HEK293 (cell line): ENCODE data around the gene CKS1B.

Experiments used
- CTCF ChIA-PET: fragments of 350-600 bp; formaldehyde crosslinking; extraction: SDS; loops from one replicate; lab custom pipeline; 2021; ENCODE audit warnings: antibody characterized with exemption; lab: Yijun Ruan, JAX
- POLR2A ChIA-PET: fragments of 300-600 bp; formaldehyde crosslinking; extraction: SDS; loops from one replicate; lab custom pipeline; 2020; ENCODE audit warnings: antibody characterized with exemption, inconsistent platforms; lab: Yijun Ruan, JAX
- H3K27ac ChIP-seq: fragments of 200-500 bp; sonication (Bioruptor generic); 2 replicates; pipeline ENCODE4 v1.5.1; 2014; ENCODE audit warnings: low read depth, low read length, control low read depth, inconsistent platforms; ENCODE audit errors: extremely low read depth
- H3K36me3 ChIP-seq, 2 experiments: fragments of 200-500 bp in 1 of 2; sonication (Bioruptor generic) in 1 of 2; 1 replicate in 1 of 2; 2 replicates in 1 of 2; pipeline ENCODE4 v1.5.1; 2014 to 2017; ENCODE audit warnings: inconsistent platforms in 2 of 2, low read length in 2 of 2; ENCODE audit not compliant: control insufficient read depth in 2 of 2, insufficient read depth in 1 of 2
- H3K4me1 ChIP-seq: fragments of 200-500 bp; sonication (Bioruptor generic); 2 replicates; pipeline ENCODE4 v1.5.1; 2014; ENCODE audit warnings: mild to moderate bottlenecking, low read length, inconsistent platforms; ENCODE audit not compliant: control insufficient read depth, insufficient read depth
- H3K4me3 ChIP-seq: 2 replicates; pipeline ENCODE4 v1.5.1; 2011; ENCODE audit warnings: low read depth, mild to moderate bottlenecking, control low read depth, low read length, moderate library complexity
- H3K9me3 ChIP-seq: fragments of 200-500 bp; sonication (Bioruptor generic); 2 replicates; pipeline ENCODE4 v1.5.1; 2014; ENCODE audit warnings: low read depth, low read length, inconsistent platforms; ENCODE audit not compliant: control insufficient read depth, insufficient read depth
- BCL6B ChIP-seq: fragments of 450-650 bp; formaldehyde crosslinking; IDR thresholded peaks from 2 replicates; pipeline ENCODE4 v1.5.1; 2017; ENCODE audit warnings: missing biosample characterization, missing genetic modification characterization
- GFI1B ChIP-seq: fragments of 450-650 bp; formaldehyde crosslinking; IDR thresholded peaks from 2 replicates; pipeline ENCODE4 v1.5.1; 2016; ENCODE audit warnings: missing biosample characterization, missing genetic modification characterization
- GLIS2 ChIP-seq: fragments of 450-650 bp; formaldehyde crosslinking; IDR thresholded peaks from 2 replicates; pipeline ENCODE4 v1.5.1; 2016; ENCODE audit warnings: missing biosample characterization, missing genetic modification characterization
- HIC1 ChIP-seq: fragments of 450-650 bp; formaldehyde crosslinking; IDR thresholded peaks from 2 replicates; pipeline ENCODE4 v1.5.1; 2016; ENCODE audit warnings: missing biosample characterization, missing genetic modification characterization
- REPIN1 ChIP-seq: fragments of 450-650 bp; formaldehyde crosslinking; IDR thresholded peaks from 2 replicates; pipeline ENCODE4 v1.5.1; 2017; ENCODE audit warnings: missing biosample characterization, missing genetic modification characterization, low read depth
- TCF7L2 ChIP-seq: IDR thresholded peaks from 2 replicates; pipeline ENCODE4 v1.6.1; 2011; ENCODE audit warnings: low read depth, mild to moderate bottlenecking, inconsistent platforms, low read length, moderate library complexity, borderline replicate concordance
- ZNF132 ChIP-seq: fragments of 450-650 bp; formaldehyde crosslinking; IDR thresholded peaks from 2 replicates; pipeline ENCODE4 v1.5.1; 2017; ENCODE audit warnings: missing biosample characterization, missing genetic modification characterization, borderline replicate concordance
- ZNF221 ChIP-seq: fragments of 450-650 bp; formaldehyde crosslinking; IDR thresholded peaks from 2 replicates; pipeline ENCODE4 v1.5.1; 2017; ENCODE audit warnings: missing biosample characterization, missing genetic modification characterization, borderline replicate concordance
- ZNF23 ChIP-seq: fragments of 450-650 bp; formaldehyde crosslinking; IDR thresholded peaks from 2 replicates; pipeline ENCODE4 v1.5.1; 2016; ENCODE audit warnings: missing biosample characterization, missing genetic modification characterization, borderline replicate concordance
- ZNF266 ChIP-seq: fragments of 450-650 bp; formaldehyde crosslinking; IDR thresholded peaks from 2 replicates; pipeline ENCODE4 v1.5.1; 2016; ENCODE audit warnings: missing biosample characterization, missing genetic modification characterization, low read depth
- ZNF292 ChIP-seq: fragments of 450-650 bp; formaldehyde crosslinking; IDR thresholded peaks from 2 replicates; pipeline ENCODE4 v1.5.1; 2016; ENCODE audit warnings: low read depth, missing biosample characterization, missing genetic modification characterization, borderline replicate concordance
- ZNF324 ChIP-seq: fragments of 450-650 bp; formaldehyde crosslinking; IDR thresholded peaks from 2 replicates; pipeline ENCODE4 v1.5.1; 2016; ENCODE audit warnings: missing biosample characterization, missing genetic modification characterization
- ZNF366 ChIP-seq: fragments of 450-650 bp; formaldehyde crosslinking; conservative IDR thresholded peaks from 2 replicates; pipeline ENCODE4 v1.5.1; 2016; ENCODE audit warnings: missing biosample characterization, missing genetic modification characterization
- ZNF394 ChIP-seq: fragments of 450-650 bp; formaldehyde crosslinking; IDR thresholded peaks from 2 replicates; pipeline ENCODE4 v1.5.1; 2016; ENCODE audit warnings: missing biosample characterization, missing genetic modification characterization, mild to moderate bottlenecking, moderate library complexity, borderline replicate concordance
- ZNF473 ChIP-seq: fragments of 450-650 bp; formaldehyde crosslinking; IDR thresholded peaks from 2 replicates; pipeline ENCODE4 v1.5.1; 2017; ENCODE audit warnings: missing biosample characterization, missing genetic modification characterization
- ZNF513 ChIP-seq: fragments of 450-650 bp; IDR thresholded peaks from 2 replicates; pipeline ENCODE4 v1.5.1; 2018; ENCODE audit warnings: missing biosample characterization, missing genetic modification characterization
- ZNF548 ChIP-seq: fragments of 450-650 bp; formaldehyde crosslinking; IDR thresholded peaks from 2 replicates; pipeline ENCODE4 v1.5.1; 2016; ENCODE audit warnings: missing biosample characterization, missing genetic modification characterization
- ZNF600 ChIP-seq: fragments of 450-650 bp; formaldehyde crosslinking; IDR thresholded peaks from 2 replicates; pipeline ENCODE4 v1.5.1; 2016; ENCODE audit warnings: missing biosample characterization, missing genetic modification characterization
- ZNF610 ChIP-seq: fragments of 450-650 bp; formaldehyde crosslinking; IDR thresholded peaks from 2 replicates; pipeline ENCODE4 v1.5.1; 2016; ENCODE audit warnings: missing biosample characterization, missing genetic modification characterization, borderline replicate concordance
- ZNF624 ChIP-seq: fragments of 450-650 bp; formaldehyde crosslinking; IDR thresholded peaks from 2 replicates; pipeline ENCODE4 v1.5.1; 2017; ENCODE audit warnings: missing biosample characterization, missing genetic modification characterization
- ZNF776 ChIP-seq: fragments of 450-650 bp; formaldehyde crosslinking; IDR thresholded peaks from 2 replicates; pipeline ENCODE4 v1.5.0; 2017; ENCODE audit warnings: missing biosample characterization, missing genetic modification characterization, borderline replicate concordance
- ZNF792 ChIP-seq: fragments of 450-650 bp; formaldehyde crosslinking; IDR thresholded peaks from 2 replicates; pipeline ENCODE4 v1.5.1; 2016; ENCODE audit warnings: missing biosample characterization, missing genetic modification characterization
- TF ChIP-seq, protein P1 (sequence below): fragments of 450-650 bp; formaldehyde crosslinking; IDR thresholded peaks from 2 replicates; pipeline ENCODE4 v1.5.1; 2017; ENCODE audit warnings: missing biosample characterization, mild to moderate bottlenecking, missing genetic modification characterization, moderate library complexity
- TF ChIP-seq, protein P2 (sequence below): fragments of 450-650 bp; formaldehyde crosslinking; IDR thresholded peaks from 2 replicates; pipeline ENCODE4 v1.5.1; 2017; ENCODE audit warnings: missing biosample characterization, missing genetic modification characterization

Gene CKS1B

GRCh38 chr1:155016231-155016831 lies 41.9 kb downstream of the CKS1B start:
- Histone ChIP-seq H3K36me3 (peaks cover 0 to 35% of the 10 kb centered on the region in 2 experiments; a peak in 1 of 3 replicates), H3K4me1 (peaks cover 13% of the 10 kb centered on the region), H3K4me3 (no peak overlapping the region), H3K9me3 (no peaks in the 10 kb centered on the region), H3K27ac (peak overlapping the region; percentile 48; the same call in 1 of the 2 replicates)
- TF ChIP-seq ZNF600 (tag by site-specific recombination): 0 out of 2 replicates have a peak, but pooled peaks have one; percentile 6
- 0 out of 2 replicates have a peak, but pooled peaks have one; percentile 12 for TF ChIP-seq ZNF513 (tag by site-specific recombination)
- TF ChIP-seq ZNF624 (tag by site-specific recombination): no peak
- peak; percentile 65 for TF ChIP-seq GLIS2
- TF ChIP-seq HIC1: peak; percentile 83
- ChIA-PET POLR2A (interaction anchor here (0.7 to 2.2 kb wide), 4 partner anchors 10 to 61 kb away, joined by 3 to 8 read pairs (median 6); partner anchors contain the start of gene PBXIP1), CTCF (interaction anchor here (0.6 to 3.3 kb wide), 20 partner anchors 9 to 227 kb away, joined by 3 to 38 read pairs (median 6); partner anchors contain the start of genes ADAM15, DCST1, DCST2 and EFNA3)

DNA sequence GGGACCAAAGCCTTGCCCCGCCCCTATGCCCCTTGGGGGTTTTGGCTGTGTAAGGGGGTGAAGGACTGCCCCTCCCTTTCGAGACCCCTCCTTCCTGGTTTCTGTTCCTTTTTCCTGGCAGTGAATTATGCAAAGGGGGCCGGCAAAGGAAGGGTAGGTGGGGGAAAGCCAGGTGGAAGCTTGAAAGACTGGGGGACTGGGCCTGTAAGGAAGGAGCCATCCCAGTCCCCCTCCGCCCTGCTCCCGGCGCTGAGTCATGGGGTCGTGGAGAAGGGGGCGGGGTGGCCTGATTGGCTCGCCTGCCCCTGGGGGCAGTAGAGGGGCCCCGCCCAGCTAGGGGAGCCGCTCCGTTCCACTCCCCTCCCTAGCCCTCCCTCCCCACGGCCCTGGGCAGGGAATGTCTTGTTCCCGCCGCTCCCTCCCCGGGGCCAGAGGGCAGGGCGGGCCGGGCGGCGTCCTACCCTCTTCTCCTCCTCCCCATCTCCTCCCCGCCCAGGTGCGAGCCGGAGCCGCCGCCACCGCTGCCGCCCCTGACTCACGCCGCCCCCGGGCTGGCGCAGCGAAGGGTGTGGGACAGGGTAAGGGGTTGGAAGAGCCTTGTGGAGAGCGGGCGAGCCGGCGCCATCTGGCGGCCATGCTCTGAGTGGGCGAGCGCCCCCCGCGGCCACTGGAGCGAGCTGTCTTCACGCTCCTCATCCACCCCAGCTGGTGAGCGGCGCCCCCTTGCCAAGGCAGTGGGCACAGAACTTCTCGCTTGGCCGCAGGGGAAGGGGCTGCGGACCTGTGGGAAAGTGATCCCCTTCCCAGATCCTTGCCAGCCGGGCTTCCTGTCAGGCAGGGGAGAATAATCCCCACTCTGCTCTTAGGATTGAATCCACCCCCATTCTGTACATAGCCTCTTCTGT lies 42.8 kb downstream of the CKS1B start:
- CTCF ChIA-PET: interaction anchor here (0.6 to 3.3 kb wide), 41 partner anchors 8 to 331 kb away, joined by 3 to 38 read pairs (median 5); partner anchors contain the start of genes ADAM15, DCST1, DCST2 and EFNA3
- Histone ChIP-seq H3K9me3 (no peaks in the 10 kb centered on the region), H3K27ac (peak overlapping the region; percentile 48), H3K36me3 (peaks cover 0 to 35% of the 10 kb centered on the region in 2 experiments; a peak in 1 of 3 replicates), H3K4me1 (peaks cover 7% of the 10 kb centered on the region), H3K4me3 (peak overlapping the region; percentile 31)
- POLR2A ChIA-PET: interaction anchor here (0.7 to 2.2 kb wide), 13 partner anchors 11 to 67 kb away, joined by 3 to 12 read pairs (median 6); partner anchors contain the start of genes ADAM15, FLAD1, LENEP and PBXIP1
- peak; percentile 97 for TF ChIP-seq ZNF366 (tag by site-specific recombination)
- no peak for TF ChIP-seq BCL6B (tag by site-specific recombination)
- 0 out of 2 replicates have a peak, but pooled peaks have one; percentile 21 for TF ChIP-seq ZNF792
- peak; percentile 82 for TF ChIP-seq ZNF394 (tag by site-specific recombination)
- TF ChIP-seq, protein P1, sequence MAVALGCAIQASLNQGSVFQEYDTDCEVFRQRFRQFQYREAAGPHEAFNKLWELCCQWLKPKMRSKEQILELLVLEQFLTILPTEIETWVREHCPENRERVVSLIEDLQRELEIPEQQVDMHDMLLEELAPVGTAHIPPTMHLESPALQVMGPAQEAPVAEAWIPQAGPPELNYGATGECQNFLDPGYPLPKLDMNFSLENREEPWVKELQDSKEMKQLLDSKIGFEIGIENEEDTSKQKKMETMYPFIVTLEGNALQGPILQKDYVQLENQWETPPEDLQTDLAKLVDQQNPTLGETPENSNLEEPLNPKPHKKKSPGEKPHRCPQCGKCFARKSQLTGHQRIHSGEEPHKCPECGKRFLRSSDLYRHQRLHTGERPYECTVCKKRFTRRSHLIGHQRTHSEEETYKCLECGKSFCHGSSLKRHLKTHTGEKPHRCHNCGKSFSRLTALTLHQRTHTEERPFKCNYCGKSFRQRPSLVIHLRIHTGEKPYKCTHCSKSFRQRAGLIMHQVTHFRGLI: peak; percentile 34; the same call in 1 of the 2 replicates
- no peak for TF ChIP-seq ZNF266 (tag by site-specific recombination)
- no peak for TF ChIP-seq ZNF292 (tag by site-specific recombination)
- TF ChIP-seq ZNF132 (tag by site-specific recombination): no peak
- peak; percentile 98 for TF ChIP-seq ZNF610 (tag by site-specific recombination)
- no peak for TF ChIP-seq ZNF221 (tag by site-specific recombination)
- TF ChIP-seq TCF7L2: no peak
- TF ChIP-seq ZNF548: no peak
- no peak; the same call in 1 of the 2 replicates for TF ChIP-seq REPIN1
- TF ChIP-seq ZNF23 (tag by site-specific recombination): no peak
- TF ChIP-seq, protein P2, sequence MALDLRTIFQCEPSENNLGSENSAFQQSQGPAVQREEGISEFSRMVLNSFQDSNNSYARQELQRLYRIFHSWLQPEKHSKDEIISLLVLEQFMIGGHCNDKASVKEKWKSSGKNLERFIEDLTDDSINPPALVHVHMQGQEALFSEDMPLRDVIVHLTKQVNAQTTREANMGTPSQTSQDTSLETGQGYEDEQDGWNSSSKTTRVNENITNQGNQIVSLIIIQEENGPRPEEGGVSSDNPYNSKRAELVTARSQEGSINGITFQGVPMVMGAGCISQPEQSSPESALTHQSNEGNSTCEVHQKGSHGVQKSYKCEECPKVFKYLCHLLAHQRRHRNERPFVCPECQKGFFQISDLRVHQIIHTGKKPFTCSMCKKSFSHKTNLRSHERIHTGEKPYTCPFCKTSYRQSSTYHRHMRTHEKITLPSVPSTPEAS (tag by site-specific recombination): no peak
- no peak for TF ChIP-seq ZNF473 (tag by site-specific recombination)
- TF ChIP-seq ZNF324: peak; percentile 90
- TF ChIP-seq ZNF776 (tag by site-specific recombination): no peak
- no peak for TF ChIP-seq GFI1B
